NCI-H2107 treated with DMSO at 0.1 percent for 48 hours (cell line): ENCODE data around the gene PKHD1.

ENCODE experiments used
- DNase-seq: peaks from one replicate; lab custom pipeline; 2025; ENCODE audit not compliant: unreplicated experiment; lab: John Stamatoyannopoulos, UW

Gene PKHD1

DNA sequence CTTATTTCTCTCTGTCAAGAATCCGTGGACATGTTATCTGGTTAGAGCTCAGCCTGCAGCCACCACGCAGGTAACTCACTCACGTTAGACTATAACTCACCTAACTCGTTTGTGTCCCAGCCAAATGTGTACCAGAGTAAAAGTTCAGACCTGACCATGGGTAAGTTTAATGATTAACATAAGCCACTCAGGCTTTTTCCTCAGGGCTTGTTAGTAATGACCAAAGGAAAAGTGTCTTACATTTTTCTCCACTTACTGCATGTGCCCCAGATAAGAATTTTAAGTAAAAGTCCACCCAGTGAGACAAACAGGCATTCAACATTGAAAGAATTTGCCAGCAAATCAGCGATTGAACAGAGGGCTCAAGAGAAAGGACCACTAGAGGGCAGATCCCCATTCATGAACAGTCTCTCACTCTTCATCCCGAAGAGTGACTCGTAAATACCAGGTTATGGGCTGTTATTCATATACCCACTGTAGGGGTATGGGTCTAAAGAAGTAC lies at the start of gene PKHD1:
Gene PKHD1, minus strand, starts transcription at position 116 of the 502 bp plus-strand sequence. CDS start 2,680 bp downstream, outside the sequence.
- DNase-seq = no peak

DNA sequence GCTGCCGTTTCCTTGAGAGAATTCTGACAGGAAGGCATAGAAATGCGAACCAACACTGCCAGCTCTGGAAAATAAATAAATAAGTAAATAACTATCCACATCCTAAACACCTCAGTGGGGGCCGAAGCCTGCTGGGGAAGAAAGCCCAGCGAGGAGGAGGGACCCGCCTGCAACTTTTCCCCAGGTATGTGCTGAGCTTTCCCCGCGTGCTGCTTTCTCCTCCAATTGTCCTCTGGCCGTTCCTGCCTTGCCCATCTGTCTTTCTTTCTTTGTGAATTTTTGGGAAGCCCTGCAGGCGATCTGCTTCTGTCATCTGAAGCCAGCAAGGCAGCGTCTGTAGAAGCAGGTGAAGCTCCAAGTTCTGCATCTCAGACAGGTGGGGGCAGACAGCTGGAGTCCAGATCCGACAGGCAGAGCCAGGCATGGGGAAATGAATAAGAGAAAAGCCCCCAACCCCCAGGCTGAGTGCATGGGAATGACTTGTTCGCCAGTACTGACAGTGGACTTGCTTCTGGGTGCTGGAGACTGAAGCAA lies 49.6 kb upstream of the PKHD1 start:
- no peak for DNase-seq

- DNase-seq = no peak
Observed at GRCh38 chr6:52136055-52136454, 48.6 kb upstream of the PKHD1 start.

GRCh38 chr6:52135217-52135616 lies 47.8 kb upstream of the PKHD1 start:
- no peak for DNase-seq

DNA sequence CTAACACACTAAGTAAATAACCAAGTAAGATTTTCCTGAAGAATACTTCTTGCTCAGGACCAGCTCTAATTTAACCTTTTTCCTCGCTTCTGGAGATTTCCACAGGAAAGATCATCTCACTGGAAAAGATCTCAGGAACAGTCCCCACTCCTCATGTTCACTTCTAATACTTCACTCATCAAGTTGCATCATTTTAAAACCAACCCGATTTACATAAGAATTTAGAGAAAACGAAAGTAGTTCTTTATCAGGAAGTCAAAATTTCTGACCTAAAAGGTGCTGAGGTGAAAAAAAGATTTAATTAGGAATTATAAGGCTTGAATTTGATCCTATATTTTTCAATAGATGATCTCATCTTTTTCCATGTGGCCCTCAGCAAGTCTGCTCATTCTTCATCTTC lies 46.6 kb upstream of the PKHD1 start:
- DNase-seq = no peak

DNA sequence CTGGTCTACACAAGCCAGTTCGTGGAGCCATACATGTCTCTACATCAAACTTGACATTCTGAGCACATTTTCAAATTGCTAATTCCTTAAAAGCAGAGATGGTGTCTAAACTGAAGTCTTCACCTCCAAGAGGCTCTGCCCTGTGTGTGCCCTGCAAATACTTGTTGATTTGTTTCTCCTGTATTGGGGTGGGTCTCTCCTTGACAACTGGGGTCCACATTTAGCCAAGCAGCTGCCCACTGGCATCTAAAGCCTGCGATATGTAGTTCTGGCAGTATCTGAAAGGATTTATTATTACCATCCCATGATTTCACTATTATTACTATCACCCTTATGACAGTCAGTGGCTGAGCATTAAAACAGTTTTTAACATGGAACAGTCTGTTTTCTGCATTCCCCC lies 45.9 kb upstream of the PKHD1 start:
- no peak for DNase-seq

GRCh38 chr6:52132292-52132691 lies 44.9 kb upstream of the PKHD1 start:
- DNase-seq = no peak

GRCh38 chr6:52130440-52130839 lies 43.0 kb upstream of the PKHD1 start:
- DNase-seq = no peak

DNA sequence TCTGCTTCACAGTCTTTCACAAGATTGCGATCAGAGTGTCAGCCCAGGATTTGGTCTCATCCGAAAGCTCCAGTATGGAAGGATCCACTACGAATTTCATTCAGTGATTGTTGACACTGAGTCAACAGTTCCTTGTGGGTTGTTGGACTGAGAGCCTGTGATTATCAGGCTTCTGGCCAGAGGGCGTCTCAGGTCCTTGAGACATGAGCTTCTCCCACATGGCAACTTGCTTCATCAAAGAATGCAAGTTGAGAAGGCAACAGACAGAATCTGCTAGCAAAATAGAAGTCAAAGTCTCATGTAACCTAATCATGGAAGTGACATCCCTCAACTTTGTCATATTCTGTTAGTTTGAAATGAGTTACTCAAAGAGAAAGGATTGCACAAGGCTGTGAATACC lies 40.5 kb upstream of the PKHD1 start:
- no peak for DNase-seq

GRCh38 chr6:52126231-52126630 lies 38.8 kb upstream of the PKHD1 start:
- no peak for DNase-seq

DNA sequence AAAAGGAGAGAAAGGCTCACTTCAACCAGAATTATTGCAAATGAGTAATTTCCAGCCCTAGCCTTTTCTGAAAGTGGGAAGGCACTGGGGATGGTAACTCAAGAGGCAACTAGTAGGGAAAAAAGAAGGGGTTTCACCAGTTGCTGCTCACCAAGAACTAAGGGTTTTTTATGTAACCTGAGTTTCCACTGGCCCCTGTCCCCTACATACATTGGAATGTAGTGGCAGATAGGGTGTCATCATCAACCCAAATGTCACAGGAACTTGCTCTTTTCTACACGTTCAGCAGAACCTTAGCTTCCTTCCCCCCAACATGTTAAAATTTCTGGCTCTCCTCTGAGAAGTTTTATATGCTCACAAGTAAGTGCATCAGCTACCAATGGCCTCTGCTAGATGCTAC lies 38.2 kb upstream of the PKHD1 start:
- DNase-seq = no peak

DNA sequence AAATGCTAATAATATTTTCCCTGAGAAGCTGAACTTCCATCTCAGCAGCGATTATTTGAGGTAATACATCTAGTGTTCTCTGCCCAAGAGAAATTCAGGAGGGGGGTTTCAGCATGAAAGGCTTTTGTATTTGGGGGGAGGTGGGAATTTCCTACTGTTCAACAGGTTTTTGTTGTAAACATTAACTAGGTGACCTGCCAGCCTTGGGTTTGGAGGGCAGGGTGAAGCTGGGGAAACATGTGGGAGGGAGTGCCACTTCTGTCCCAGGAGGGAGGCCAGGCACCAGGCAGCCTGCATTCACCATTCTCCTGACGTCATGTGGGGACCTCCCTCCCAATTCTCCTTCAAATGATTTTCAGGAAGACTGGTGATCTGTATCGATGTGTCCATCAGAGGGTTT lies 37.7 kb upstream of the PKHD1 start:
- DNase-seq = no peak

GRCh38 chr6:52124126-52125121 lies 37.0 kb upstream of the PKHD1 start:
- DNase-seq = no peak

- no peak for DNase-seq
Observed at GRCh38 chr6:52123251-52123650, 35.8 kb upstream of the PKHD1 start.

DNA sequence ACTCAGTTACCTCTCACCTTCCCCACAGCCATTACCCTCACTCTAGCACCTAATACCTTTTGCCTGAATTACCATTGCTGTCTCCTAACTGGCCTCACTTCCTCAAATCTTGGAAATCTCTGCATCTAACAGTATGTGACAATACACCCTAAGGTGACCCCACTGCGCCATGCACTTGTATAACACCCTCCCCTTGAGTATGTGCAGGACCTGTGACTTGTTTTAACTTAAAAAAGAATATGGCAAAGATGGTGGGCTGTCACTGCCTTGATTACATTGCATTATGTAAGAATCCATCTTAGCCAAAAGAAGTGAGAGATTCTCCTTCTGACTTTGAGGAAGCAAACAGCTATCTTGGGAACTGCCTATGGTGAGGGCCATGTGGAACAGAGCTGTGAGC lies 29.9 kb upstream of the PKHD1 start:
- no peak for DNase-seq

DNA sequence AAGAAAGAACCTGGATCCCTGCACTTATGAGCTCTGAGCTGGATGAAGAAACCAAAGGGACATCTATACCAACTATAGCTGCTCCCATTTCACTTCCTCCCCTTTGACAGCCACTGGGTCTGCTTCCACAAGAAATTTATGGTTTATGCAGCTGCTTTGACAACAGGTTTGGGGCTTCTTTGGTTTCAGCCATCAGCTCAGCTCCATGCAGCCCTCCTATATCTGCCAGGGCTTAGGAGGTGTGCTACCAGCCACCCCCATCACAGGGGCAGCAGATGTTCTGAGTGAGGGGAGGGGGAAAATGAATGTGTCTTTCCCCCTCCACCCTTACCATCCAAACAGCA lies 29.2 kb upstream of the PKHD1 start:
- DNase-seq = no peak

DNA sequence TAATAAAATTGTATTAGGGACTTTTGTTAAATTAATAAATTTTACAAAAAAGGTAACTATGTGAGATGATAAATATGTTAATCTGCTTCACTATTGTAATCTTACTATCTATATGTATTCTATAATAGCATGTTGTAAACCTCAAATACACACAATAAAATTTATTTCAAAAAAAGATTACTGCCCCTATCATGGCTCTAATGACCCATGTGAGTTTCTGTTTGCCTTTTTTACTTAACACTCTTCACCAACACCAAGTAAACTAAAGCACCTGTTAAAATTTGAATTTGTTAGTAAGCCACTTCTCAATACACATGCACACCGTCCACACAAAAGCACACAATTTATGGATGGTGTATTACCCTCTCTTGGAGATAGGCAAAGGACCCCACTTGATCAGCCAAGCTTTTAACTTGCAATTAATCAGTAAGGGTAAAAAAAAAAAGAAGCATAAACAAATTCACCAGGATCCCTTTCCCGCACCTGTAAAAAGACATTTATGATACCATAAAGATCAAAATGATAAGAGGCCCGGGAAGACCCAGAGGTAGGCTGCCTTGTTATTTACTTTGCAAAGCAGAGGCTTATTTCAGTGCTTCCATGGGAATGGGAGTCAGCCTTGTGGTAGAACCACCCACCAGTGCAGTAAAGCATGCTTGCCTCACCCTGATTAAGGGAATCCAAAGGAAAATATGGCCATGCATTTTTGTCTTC lies 28.6 kb upstream of the PKHD1 start:
- no peak for DNase-seq

DNA sequence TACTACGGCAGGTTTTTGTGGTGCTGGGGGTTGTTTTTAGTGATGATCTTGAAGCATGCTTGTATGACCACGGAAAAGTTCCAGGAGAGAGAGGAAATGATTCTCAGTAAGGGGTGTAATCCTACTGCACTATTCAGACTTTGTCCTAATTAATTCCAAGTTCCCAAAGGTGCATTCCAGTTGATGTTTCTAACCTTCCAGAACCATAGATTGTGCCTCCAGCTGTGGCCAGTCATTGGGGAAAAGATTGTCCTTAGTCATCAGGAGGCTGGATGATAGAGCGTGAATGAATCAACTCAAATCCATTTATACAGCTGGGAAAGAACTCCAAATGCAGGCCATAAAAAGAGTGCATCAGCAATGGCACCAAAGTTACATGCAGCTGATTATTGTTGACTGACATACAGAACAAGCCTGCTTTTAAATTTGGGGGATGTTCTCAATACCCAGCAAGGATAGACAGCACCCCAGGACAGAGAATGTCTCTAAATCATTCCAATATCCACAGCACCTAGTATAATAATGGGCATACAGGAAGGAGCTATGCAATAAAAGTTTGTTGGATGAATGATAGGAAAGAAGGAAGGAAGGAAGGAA lies 27.8 kb upstream of the PKHD1 start:
- no peak for DNase-seq

DNA sequence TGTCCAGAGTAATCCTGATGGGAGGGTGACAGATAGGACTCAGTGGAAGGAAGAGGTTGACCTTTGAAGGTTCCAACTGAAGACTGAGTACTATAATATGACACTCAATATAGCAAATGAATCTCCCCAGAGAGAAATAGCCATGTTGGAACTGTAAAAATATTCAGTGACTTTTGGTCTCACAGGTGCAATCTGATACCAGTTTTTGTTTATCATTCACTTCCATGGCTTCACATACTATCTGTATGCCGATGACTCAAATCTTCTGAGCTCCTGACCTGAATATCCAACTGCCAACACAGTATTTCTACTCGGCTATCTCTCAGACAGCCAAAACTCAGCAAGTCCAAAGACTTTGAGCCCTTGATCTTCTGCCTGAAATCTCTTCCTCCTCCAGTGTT lies 21.8 kb upstream of the PKHD1 start:
- DNase-seq = no peak

DNA sequence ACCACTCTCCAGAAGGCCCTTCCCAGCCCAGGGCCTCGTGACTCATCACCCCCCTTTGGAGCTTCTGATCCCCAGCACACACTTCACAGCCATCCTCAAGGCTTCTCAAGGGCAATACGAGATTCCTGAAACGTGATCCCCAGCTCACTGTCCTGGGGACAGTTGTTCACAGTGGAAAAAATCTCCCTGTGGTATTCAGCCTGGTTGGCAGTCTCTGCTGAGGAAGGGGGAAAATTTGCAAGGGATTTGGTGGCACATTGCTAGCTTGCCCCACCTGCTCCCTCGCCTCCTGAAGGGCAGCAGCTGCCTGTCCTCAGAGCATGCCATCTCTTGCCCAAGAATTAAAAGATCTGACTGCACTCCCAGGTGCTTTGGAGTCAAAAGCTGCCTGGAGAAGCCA lies 20.7 kb upstream of the PKHD1 start:
- no peak for DNase-seq

DNA sequence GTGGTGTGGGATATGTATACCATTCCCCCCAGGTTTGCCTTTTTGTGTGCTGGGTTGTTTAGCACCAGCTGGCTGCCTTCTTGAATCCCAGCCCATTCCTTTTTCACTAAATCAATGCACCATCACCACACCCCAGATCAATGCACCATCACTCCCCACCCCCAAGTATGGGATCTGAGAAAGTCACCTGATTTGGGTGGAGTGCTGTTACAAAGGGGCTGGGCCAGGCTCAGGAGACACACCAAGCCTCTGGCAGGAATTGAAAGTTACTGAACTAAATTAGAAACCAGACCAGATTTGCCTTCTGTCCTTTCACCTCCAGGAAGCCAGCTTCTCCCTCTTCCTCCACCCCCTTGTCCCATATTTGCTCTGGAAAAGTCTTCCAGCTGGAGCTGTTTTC lies 19.6 kb upstream of the PKHD1 start:
- no peak for DNase-seq
